ENCODE results near the gene GRK3.

DNA sequence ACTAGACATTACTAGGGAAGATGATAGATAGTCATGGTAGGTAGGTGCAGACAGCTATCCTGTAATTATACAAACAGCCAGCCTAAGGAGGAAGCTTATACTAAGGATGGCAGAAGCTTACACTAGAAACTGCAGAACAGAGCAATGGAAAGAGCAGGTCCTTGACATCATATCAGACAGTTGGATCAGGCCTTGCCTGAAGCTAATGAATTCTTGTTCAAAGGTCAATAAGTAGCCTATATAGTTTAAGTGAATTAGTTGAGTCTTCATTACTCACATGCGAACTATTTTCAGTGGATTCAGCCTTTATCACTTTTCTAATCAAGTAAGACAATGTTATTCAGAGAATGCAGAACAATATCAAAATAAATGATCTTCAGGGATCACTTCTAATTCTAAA lies 22.3 kb upstream of the GRK3 start:
- TF ChIP-seq, protein P1, sequence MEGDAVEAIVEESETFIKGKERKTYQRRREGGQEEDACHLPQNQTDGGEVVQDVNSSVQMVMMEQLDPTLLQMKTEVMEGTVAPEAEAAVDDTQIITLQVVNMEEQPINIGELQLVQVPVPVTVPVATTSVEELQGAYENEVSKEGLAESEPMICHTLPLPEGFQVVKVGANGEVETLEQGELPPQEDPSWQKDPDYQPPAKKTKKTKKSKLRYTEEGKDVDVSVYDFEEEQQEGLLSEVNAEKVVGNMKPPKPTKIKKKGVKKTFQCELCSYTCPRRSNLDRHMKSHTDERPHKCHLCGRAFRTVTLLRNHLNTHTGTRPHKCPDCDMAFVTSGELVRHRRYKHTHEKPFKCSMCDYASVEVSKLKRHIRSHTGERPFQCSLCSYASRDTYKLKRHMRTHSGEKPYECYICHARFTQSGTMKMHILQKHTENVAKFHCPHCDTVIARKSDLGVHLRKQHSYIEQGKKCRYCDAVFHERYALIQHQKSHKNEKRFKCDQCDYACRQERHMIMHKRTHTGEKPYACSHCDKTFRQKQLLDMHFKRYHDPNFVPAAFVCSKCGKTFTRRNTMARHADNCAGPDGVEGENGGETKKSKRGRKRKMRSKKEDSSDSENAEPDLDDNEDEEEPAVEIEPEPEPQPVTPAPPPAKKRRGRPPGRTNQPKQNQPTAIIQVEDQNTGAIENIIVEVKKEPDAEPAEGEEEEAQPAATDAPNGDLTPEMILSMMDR (conservative IDR thresholded peaks at IDR 0.05; ENCODE audit: low read depth, low read length), result no peak
- no peak for TF ChIP-seq EZH2 (IDR thresholded peaks at IDR 0.05; ENCODE audit: borderline replicate concordance, low read depth, low read length, poor library complexity, severe bottlenecking)

Data from A673 (cell line).